Parathyroid adenoma (tissue), 2 donors: ENCODE results near the gene EPHA1.
"Not testable (repeated sequence)": the region's sequence is repeated elsewhere in the genome, so short reads cannot be mapped to it uniquely, and the experiment has no call there.

Experiments
- H2AFZ ChIP-seq: fragments of 300-600 bp; sonication (generic); one replicate; pipeline ENCODE4 v1.7.0; 2017; ENCODE audit warnings: antibody characterized with exemption, mild to moderate bottlenecking
- H3K27ac ChIP-seq: fragments of 300-600 bp; sonication (generic); one replicate; pipeline ENCODE4 v1.7.0; 2017
- H3K27me3 ChIP-seq: fragments of 300-600 bp; sonication (generic); one replicate; pipeline ENCODE4 v1.7.0; 2017; ENCODE audit warnings: low read length; ENCODE audit not compliant: control insufficient read depth, insufficient read depth
- H3K36me3 ChIP-seq: fragments of 300-600 bp; sonication (generic); one replicate; pipeline ENCODE4 v1.7.0; 2017; ENCODE audit warnings: low read length; ENCODE audit not compliant: control insufficient read depth, insufficient read depth
- H3K4me1 ChIP-seq: fragments of 300-600 bp; sonication (generic); one replicate; pipeline ENCODE4 v1.7.0; 2017; ENCODE audit warnings: control low read depth
- H3K4me2 ChIP-seq: fragments of 300-600 bp; sonication (generic); one replicate; pipeline ENCODE4 v1.7.0; 2017; ENCODE audit warnings: low read length
- H3K4me3 ChIP-seq: fragments of 300-600 bp; sonication (generic); one replicate; pipeline ENCODE4 v1.7.0; 2017; ENCODE audit warnings: low read depth, low read length
- H3K79me2 ChIP-seq: fragments of 300-600 bp; sonication (generic); one replicate; pipeline ENCODE4 v1.7.0; 2017; ENCODE audit warnings: control low read depth
- H3K9ac ChIP-seq: fragments of 300-600 bp; sonication (generic); one replicate; pipeline ENCODE4 v1.7.0; 2017; ENCODE audit warnings: mild to moderate bottlenecking
- H3K9me3 ChIP-seq: fragments of 300-600 bp; sonication (generic); one replicate; pipeline ENCODE4 v1.7.0; 2017; ENCODE audit warnings: low read length; ENCODE audit not compliant: control insufficient read depth
- TF ChIP-seq, protein P1 (sequence below): fragments of 300-600 bp; sonication (generic); IDR thresholded peaks from one replicate; pipeline ENCODE4 v1.7.0; 2017; ENCODE audit warnings: antibody characterized with exemption, mild to moderate bottlenecking
- donor health status: primary hyperparathyroidism.

Gene EPHA1

DNA sequence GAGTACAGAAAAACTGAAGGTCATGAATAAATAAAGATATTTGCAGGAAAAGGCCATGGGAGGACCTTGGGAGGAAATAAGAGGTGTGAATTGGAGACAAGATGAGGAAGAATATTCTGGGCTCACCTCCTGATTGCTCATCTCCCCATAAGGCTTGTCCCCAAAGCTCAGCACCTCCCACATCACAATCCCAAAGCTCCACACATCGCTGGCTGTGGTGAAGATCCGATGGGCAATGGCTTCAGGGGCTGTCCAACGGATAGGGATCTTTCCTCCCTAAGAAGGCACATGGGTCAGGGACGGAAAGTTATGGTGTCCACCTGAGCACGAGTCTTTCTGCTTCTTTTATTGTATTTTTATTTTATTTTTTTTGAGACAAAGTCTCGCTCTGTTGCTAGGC is 14.6 kb downstream of the EPHA1 start:
- Histone ChIP-seq H3K27ac (no peak overlapping the region), H3K36me3 (no peaks in the 10 kb centered on the region), H2AFZ (no peak overlapping the region), H3K27me3 (no peaks in the 10 kb centered on the region), H3K4me1 (peaks cover 14% of the 10 kb centered on the region), H3K9ac (no peak overlapping the region), H3K79me2 (no peaks in the 10 kb centered on the region), H3K9me3 (no peaks in the 10 kb centered on the region), H3K4me3 (no peak overlapping the region), H3K4me2 (no peak overlapping the region)
- TF ChIP-seq, protein P1, sequence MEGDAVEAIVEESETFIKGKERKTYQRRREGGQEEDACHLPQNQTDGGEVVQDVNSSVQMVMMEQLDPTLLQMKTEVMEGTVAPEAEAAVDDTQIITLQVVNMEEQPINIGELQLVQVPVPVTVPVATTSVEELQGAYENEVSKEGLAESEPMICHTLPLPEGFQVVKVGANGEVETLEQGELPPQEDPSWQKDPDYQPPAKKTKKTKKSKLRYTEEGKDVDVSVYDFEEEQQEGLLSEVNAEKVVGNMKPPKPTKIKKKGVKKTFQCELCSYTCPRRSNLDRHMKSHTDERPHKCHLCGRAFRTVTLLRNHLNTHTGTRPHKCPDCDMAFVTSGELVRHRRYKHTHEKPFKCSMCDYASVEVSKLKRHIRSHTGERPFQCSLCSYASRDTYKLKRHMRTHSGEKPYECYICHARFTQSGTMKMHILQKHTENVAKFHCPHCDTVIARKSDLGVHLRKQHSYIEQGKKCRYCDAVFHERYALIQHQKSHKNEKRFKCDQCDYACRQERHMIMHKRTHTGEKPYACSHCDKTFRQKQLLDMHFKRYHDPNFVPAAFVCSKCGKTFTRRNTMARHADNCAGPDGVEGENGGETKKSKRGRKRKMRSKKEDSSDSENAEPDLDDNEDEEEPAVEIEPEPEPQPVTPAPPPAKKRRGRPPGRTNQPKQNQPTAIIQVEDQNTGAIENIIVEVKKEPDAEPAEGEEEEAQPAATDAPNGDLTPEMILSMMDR: no peak

DNA sequence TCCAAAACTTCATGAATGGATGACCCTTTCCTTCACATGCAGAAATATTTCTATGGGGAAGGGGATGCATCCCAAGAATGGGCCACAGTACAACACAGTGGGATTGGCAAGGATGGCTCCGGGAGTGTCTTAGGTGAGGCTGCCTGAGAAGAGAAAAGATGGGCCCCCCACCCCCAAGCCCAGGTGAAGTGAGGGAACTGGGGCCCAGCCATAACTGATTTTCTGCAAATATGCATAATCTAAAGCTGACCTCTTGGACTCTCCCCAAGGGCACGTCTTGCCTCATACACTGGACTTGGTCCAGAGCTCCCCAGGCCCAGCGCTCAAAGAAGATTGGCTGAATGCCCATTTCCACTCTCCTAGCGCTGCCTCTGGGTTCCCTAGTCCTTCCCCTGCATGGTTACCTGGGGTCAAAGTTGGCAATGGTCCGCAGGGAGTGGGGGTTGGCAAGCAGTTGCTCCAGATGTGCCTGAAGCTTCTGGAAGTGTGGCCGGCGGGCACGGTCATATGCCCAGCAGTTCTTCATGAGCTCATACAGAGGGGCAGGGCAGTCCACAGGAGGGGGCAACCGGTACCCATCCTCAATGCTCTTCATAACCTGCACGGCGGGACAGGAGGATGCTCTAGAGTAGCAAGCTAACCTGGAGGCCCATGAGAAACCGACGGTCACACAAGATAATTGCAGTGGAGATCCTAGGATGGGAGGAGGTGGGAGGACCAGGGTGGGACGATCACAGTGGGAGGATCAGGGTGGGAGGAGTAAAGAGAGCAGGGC is 15.2 kb downstream of the EPHA1 start:
- H3K27ac ChIP-seq: peak overlapping the region; percentile 20
- peaks cover 14% of the 10 kb centered on the region for H3K4me1 ChIP-seq
- H3K9ac ChIP-seq: no peak overlapping the region
- H3K27me3 ChIP-seq: no peaks in the 10 kb centered on the region
- H3K4me2 ChIP-seq: peak overlapping the region; percentile 8
- H3K79me2 ChIP-seq: no peaks in the 10 kb centered on the region
- H3K36me3 ChIP-seq: no peaks in the 10 kb centered on the region
- peak overlapping the region; percentile 13 for H3K4me3 ChIP-seq
- TF ChIP-seq, protein P1: no peak
- H3K9me3 ChIP-seq: no peaks in the 10 kb centered on the region
- no peak overlapping the region for H2AFZ ChIP-seq

DNA sequence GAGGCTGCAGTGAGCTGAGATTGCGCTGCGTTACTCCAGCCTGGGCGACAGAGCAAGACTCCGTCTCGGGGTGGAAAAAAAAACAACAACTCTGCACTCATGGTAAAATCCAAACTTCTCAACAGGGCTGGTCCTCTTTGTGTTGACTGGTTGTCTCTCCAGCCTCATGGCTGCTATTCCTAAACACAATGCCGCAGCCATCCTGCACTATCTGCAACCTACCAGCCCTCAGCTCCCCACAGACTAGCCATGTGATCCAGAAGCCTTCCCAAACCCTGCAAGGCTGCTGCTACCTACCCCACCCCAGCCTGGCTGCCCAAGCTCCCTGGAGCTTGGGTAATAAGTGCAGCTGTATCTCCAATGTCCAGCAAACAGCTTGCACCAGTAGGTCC is 15.8 kb downstream of the EPHA1 start:
- H3K36me3 ChIP-seq: no peaks in the 10 kb centered on the region
- H2AFZ ChIP-seq: no peak overlapping the region
- H3K4me3 ChIP-seq: peak overlapping the region; percentile 13
- no peaks in the 10 kb centered on the region for H3K27me3 ChIP-seq
- TF ChIP-seq, protein P1: no peak
- H3K4me2 ChIP-seq: peak overlapping the region; percentile 8
- peak overlapping the region; percentile 20 for H3K27ac ChIP-seq
- H3K4me1 ChIP-seq: peaks cover 14% of the 10 kb centered on the region
- H3K79me2 ChIP-seq: no peaks in the 10 kb centered on the region
- H3K9me3 ChIP-seq: no peaks in the 10 kb centered on the region
- no peak overlapping the region for H3K9ac ChIP-seq

DNA sequence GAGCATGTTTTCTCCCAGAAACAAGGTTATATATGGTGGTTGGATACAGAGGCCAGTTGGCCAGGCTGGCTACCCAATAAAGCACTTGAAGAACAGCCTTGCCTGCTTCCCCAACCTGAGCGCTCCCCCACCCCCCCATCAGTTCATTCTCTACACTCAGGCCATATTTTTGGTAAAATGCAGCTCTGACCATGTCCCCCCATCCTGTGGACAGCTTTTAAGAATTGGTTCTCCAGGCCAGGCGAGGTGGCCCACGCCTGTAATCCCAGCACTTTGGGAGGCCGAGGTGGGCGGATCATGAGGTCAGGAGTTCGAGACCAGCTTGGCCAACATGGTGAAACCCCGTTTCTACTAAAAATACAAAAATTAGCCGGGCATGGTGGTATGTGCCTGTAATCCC is 16.2 kb downstream of the EPHA1 start:
- peaks cover 14% of the 10 kb centered on the region for H3K4me1 ChIP-seq

DNA sequence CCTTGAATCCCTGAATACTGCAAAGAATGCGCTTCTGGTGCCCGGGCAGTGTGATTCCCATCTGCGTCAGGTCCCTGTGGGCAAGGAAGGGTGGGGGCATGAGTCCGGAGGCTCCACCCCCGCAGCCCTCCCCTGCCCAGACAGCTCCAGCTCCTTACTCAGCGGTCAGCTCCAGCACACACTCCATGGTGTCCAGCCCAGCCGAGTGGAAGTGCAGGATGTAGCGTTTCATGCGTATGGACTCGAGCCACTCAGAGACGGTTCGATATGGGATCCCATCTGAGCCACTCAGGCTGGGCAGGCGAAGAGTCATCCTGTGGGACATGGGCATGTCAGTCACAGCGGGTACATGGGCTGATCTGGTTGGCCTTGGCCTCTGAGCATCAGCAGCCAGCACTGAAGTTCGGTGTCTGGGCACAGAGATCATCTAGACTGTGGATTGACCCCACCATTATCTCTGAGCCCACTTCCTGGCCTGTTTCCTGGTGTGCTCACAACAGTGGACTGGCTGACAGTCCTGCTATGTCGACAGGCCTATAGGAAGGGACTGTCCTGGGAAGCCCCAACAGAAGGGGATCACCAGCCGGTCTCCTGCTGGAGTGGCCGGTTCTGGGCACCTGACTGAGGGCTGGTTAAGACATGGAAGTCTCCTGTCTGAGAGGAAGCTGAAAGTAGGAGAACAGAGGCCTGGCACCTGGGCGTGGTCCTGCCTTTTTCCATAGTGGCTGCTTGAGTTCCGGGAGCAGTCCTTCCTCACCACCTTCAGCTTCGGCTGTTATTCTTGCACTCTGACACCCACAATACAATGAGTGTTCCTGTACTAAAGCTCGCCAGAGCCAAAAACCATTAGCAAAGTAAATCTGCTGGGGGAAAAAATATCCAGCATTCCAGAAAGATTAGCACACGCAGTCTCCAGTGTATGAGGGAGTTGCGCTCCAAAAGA is 16.9 kb downstream of the EPHA1 start:
- H3K27ac ChIP-seq: peak overlapping the region; percentile 58
- no peaks in the 10 kb centered on the region for H3K79me2 ChIP-seq
- TF ChIP-seq, protein P1: no peak
- H3K27me3 ChIP-seq: no peaks in the 10 kb centered on the region
- no peak overlapping the region for H2AFZ ChIP-seq
- no peak overlapping the region for H3K9ac ChIP-seq
- no peaks in the 10 kb centered on the region for H3K9me3 ChIP-seq
- H3K4me1 ChIP-seq: peaks cover 14% of the 10 kb centered on the region
- peak overlapping the region; percentile 12 for H3K4me3 ChIP-seq
- peak overlapping the region; percentile 8 for H3K4me2 ChIP-seq
- no peaks in the 10 kb centered on the region for H3K36me3 ChIP-seq

More for the DNA sequence above, 16.2 kb downstream of the EPHA1 start:
- peak overlapping the region; percentile 58 for H3K27ac ChIP-seq
- not testable (repeated sequence) for H3K79me2 ChIP-seq, H2AFZ ChIP-seq, H3K9ac ChIP-seq, H3K4me3 ChIP-seq, H3K9me3 ChIP-seq, H3K36me3 ChIP-seq, H3K27me3 ChIP-seq
- peak overlapping the region; percentile 8 for H3K4me2 ChIP-seq
